ENCODE measurements around the gene GEMIN8.

GEMIN8 gene

GRCh38 chrX:14006540-14006939 lies 23.2 kb downstream of the GEMIN8 start:
- TF ChIP-seq CTCF (conservative IDR thresholded peaks at IDR 0.05; ENCODE audit: low read length): no peak
- H3K4me3 ChIP-seq (ENCODE audit: low read length): no peak overlapping the region
- DNase-seq (ENCODE audit: low read depth): no peak

- TF ChIP-seq CTCF (conservative IDR thresholded peaks at IDR 0.05; ENCODE audit: low read length): no peak
- no peak for DNase-seq (ENCODE audit: low read depth)
- H3K4me3 ChIP-seq (ENCODE audit: low read length): no peak overlapping the region
Observed at GRCh38 chrX:14003876-14004425, 25.7 kb downstream of the GEMIN8 start.

DNA sequence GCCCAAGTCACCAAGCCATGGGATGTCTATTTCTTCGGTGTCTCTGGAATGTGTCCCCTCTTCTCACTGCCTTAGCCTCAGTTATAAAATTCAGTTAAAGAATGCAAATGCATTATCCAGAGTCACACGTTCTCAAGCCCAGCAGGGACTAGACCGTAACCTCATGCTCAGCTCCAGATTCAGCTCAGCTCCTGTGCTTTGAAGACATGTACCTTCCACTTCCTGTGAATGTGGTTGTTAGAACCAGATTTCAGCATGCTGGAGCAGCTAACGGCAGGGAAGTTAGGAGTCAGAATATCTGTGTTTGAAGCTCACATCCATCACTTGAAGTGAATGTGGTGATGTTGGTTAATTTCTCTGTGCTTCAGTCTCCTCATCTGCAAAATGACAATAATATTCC lies 26.7 kb downstream of the GEMIN8 start:
- no peak for DNase-seq (ENCODE audit: low read depth)
- H3K4me3 ChIP-seq (ENCODE audit: low read length): no peak overlapping the region
- no peak for TF ChIP-seq CTCF (conservative IDR thresholded peaks at IDR 0.05; ENCODE audit: low read length)

- no peak overlapping the region for H3K4me3 ChIP-seq (ENCODE audit: low read length)
- no peak for DNase-seq (ENCODE audit: low read depth)
- TF ChIP-seq CTCF (conservative IDR thresholded peaks at IDR 0.05; ENCODE audit: low read length): no peak
Observed at GRCh38 chrX:13996650-13997049, 33.0 kb downstream of the GEMIN8 start.

DNA sequence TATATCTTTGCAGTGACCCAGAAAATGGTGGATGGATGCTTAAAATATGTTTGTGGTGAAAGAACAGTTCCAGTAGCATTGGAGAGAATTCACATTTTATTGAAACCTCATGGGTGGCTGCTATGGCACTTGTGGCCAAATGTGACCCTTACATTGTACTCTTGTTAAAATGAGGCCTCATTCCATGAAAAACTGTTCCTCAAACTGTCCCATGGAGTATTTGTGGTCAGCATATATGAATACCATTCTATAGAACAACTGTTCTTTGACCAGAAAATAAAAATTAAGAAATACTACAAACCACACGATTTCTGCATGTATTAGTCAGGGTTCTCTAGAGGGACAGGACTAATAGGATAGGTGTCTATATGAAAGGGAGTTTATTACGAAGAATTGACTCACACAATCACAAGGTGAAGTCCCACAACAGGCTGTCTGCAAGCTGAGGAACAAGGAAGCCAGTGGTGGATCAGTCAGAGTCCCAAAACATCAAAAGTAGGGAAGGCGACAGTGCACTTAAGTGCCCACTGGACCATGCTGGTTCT lies 35.1 kb downstream of the GEMIN8 start:
- DNase-seq (ENCODE audit: low read depth): no peak
- TF ChIP-seq CTCF (conservative IDR thresholded peaks at IDR 0.05; ENCODE audit: low read length): no peak
- no peak overlapping the region for H3K4me3 ChIP-seq (ENCODE audit: low read length)

DNA sequence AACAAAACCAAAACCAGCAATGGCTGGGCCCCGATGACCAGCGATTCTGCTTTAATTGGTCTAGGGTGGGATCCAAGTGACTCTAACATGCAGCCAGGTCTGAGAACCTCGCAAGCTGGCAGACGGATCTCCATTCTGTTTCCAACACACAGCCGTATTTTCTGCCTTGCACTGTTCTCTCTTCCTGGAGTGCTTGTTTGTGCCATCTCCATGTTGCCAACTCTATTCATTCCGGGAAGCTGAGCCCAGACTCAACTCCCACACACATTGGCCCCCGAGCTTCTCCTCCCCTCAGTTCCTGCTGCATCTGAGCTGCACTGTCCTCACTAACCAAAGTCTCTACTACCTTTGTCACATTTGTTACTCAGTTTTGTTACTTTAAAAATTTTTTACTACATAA lies 35.6 kb downstream of the GEMIN8 start:
- H3K4me3 ChIP-seq (ENCODE audit: low read length): no peak overlapping the region
- no peak for TF ChIP-seq CTCF (conservative IDR thresholded peaks at IDR 0.05; ENCODE audit: low read length)
- no peak for DNase-seq (ENCODE audit: low read depth)

DNA sequence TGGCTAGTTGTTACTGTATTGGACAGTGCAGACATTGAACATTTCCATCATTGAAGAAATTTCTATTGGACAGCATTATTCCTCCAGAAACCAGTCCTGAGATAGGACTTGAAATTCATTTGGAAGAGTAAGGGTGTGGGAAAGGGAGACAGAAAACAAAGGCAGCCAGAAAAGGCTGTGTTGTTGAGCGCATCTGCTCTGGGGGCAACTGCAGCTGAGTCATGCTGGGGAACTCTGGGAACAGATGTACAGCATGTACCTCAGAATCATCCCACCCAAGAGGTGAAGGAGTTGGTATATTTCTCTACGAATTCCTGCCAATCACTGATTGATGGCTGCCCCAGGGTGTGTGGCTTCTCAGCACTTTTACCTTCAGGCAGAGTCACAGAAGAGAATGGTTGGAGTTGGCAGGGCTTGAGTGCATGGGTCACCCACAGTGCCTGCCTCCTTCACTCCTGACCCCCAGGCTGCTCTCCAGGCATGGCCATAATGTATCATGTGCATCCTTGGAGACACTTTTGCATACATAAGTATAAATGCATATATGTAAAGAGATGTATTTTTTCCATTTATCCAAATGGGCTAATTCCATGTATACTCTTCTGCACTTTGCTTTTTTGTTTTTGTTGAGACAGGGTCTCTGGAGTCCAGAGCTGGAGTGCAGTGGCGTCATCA lies 39.4 kb downstream of the GEMIN8 start:
- no peak for TF ChIP-seq CTCF (conservative IDR thresholded peaks at IDR 0.05; ENCODE audit: low read length)
- no peak for DNase-seq (ENCODE audit: low read depth)
- no peak overlapping the region for H3K4me3 ChIP-seq (ENCODE audit: low read length)

All from AG10803 (cell line).